H9 (cell line): ENCODE measurements around the gene SH3BGR. TPM values are rescaled to one million over a fixed set of nuclear protein-coding genes. Genes with fewer than 3 reads are reported as not detected.

Experiments
- DNase-seq: peaks from one replicate; pipeline ENCODE4 v3.0.0-alpha.2; 2017
- H2AFZ ChIP-seq: one replicate; pipeline ENCODE4 v1.6.1; 2013; ENCODE audit warnings: mild to moderate bottlenecking, low read length, control low read depth, moderate library complexity
- H2AK5ac ChIP-seq: 2 replicates; pipeline ENCODE4 v1.6.1; 2013; ENCODE audit warnings: low read length, control low read depth, mixed read lengths; ENCODE audit not compliant: insufficient read length
- H2BK120ac ChIP-seq: one replicate; pipeline ENCODE4 v1.6.1; 2013; ENCODE audit warnings: low read depth, mild to moderate bottlenecking, low read length, control low read depth, inconsistent platforms; ENCODE audit not compliant: poor library complexity, severe bottlenecking
- H2BK12ac ChIP-seq: 2 replicates; pipeline ENCODE4 v1.6.1; 2013; ENCODE audit warnings: low read length, control low read depth, mixed read lengths, low read depth; ENCODE audit not compliant: insufficient read length
- H2BK15ac ChIP-seq: 2 replicates; pipeline ENCODE4 v1.6.1; 2013; ENCODE audit warnings: low read depth, low read length, control low read depth
- H2BK20ac ChIP-seq: one replicate; pipeline ENCODE4 v1.6.1; 2013; ENCODE audit warnings: low read depth, mild to moderate bottlenecking, low read length, control low read depth, inconsistent platforms; ENCODE audit not compliant: poor library complexity, severe bottlenecking
- H2BK5ac ChIP-seq: 2 replicates; pipeline ENCODE4 v1.6.1; 2013; ENCODE audit warnings: low read length, control low read depth, mixed read lengths; ENCODE audit not compliant: insufficient read length
- H3K14ac ChIP-seq: 2 replicates; pipeline ENCODE4 v1.6.1; 2013; ENCODE audit warnings: low read length, control low read depth; ENCODE audit not compliant: insufficient read depth
- H3K18ac ChIP-seq: 2 replicates; pipeline ENCODE4 v1.6.1; 2013; ENCODE audit warnings: low read depth, mild to moderate bottlenecking, mixed read lengths, low read length, control low read depth; ENCODE audit not compliant: insufficient read length
- H3K23ac ChIP-seq: 2 replicates; pipeline ENCODE4 v1.6.1; 2013; ENCODE audit warnings: low read length, control low read depth, mixed read lengths, low read depth; ENCODE audit not compliant: insufficient read length
- H3K23me2 ChIP-seq: 2 replicates; pipeline ENCODE4 v1.6.1; 2013; ENCODE audit warnings: low read depth, mild to moderate bottlenecking, mixed read lengths, low read length, control low read depth; ENCODE audit not compliant: insufficient read length, poor library complexity, severe bottlenecking
- H3K27ac ChIP-seq: 2 replicates; pipeline ENCODE4 v1.5.1; 2013; ENCODE audit warnings: low read length, control low read depth, mixed read lengths, low read depth; ENCODE audit not compliant: insufficient read length
- H3K27me3 ChIP-seq: 2 replicates; pipeline ENCODE4 v1.6.1; 2013; ENCODE audit warnings: low read length, control low read depth, inconsistent platforms; ENCODE audit not compliant: insufficient read depth
- H3K4ac ChIP-seq: 2 replicates; pipeline ENCODE4 v1.6.1; 2013; ENCODE audit warnings: low read depth, mild to moderate bottlenecking, control low read depth, inconsistent platforms, low read length, moderate library complexity
- H3K4me1 ChIP-seq: 2 replicates; pipeline ENCODE4 v1.6.1; 2013; ENCODE audit warnings: low read length, control low read depth, inconsistent platforms; ENCODE audit not compliant: insufficient read depth
- H3K4me2 ChIP-seq: 2 replicates; pipeline ENCODE4 v1.6.1; 2013; ENCODE audit warnings: low read length, control low read depth, mixed read lengths; ENCODE audit not compliant: insufficient read length, insufficient read depth
- H3K56ac ChIP-seq: 2 replicates; pipeline ENCODE4 v1.6.1; 2013; ENCODE audit warnings: low read depth, mild to moderate bottlenecking, mixed read lengths, low read length, control low read depth; ENCODE audit not compliant: insufficient read length
- H3K79me1 ChIP-seq: 2 replicates; pipeline ENCODE4 v1.6.1; 2013; ENCODE audit warnings: low read depth, mild to moderate bottlenecking, moderate library complexity, low read length, control low read depth, inconsistent platforms; ENCODE audit not compliant: insufficient read depth, poor library complexity, severe bottlenecking
- H3K79me2 ChIP-seq: 2 replicates; pipeline ENCODE4 v1.6.1; 2013; ENCODE audit warnings: low read length, control low read depth, inconsistent platforms; ENCODE audit not compliant: insufficient read depth
- H3K9ac ChIP-seq: 2 replicates; pipeline ENCODE4 v1.6.1; 2013; ENCODE audit warnings: low read length, control low read depth, mixed read lengths; ENCODE audit not compliant: insufficient read length; ENCODE audit errors: extremely low read depth
- H3K9me3 ChIP-seq: one replicate; pipeline ENCODE4 v1.6.1; 2013; ENCODE audit warnings: low read depth, low read length, inconsistent platforms; ENCODE audit not compliant: control insufficient read depth
- H3T11ph ChIP-seq: one replicate; pipeline ENCODE4 v1.6.1; 2013; ENCODE audit warnings: mild to moderate bottlenecking, low read length, control low read depth, inconsistent platforms
- H4K20me1 ChIP-seq: one replicate; pipeline ENCODE4 v1.6.1; 2013; ENCODE audit not compliant: control insufficient read depth, insufficient read length, insufficient read depth
- H4K5ac ChIP-seq: 2 replicates; pipeline ENCODE4 v1.6.1; 2013; ENCODE audit warnings: low read depth, mild to moderate bottlenecking, mixed read lengths, low read length, control low read depth; ENCODE audit not compliant: insufficient read length
- H4K8ac ChIP-seq: replicated peaks from 2 replicates; pipeline ENCODE4 v1.6.1; 2013; ENCODE audit warnings: low read length, control low read depth, mixed read lengths, low read depth; ENCODE audit not compliant: insufficient read length
- H4K91ac ChIP-seq: 2 replicates; pipeline ENCODE4 v1.6.1; 2013; ENCODE audit warnings: low read depth, mild to moderate bottlenecking, moderate library complexity, mixed read lengths, low read length, control low read depth; ENCODE audit not compliant: insufficient read length
- H3K27ac Mint-ChIP-seq, 3 experiments: 2 replicates in 2 of 3; 3 replicates in 1 of 3; pipeline ENCODE4 v1.8.0; 2020 to 2021; ENCODE audit warnings: mixed read lengths in 3 of 3, mild to moderate bottlenecking in 1 of 3, moderate library complexity in 1 of 3
- H3K27me3 Mint-ChIP-seq: 2 replicates; pipeline ENCODE4 v1.8.0; 2021; ENCODE audit warnings: low read depth, mild to moderate bottlenecking, moderate library complexity, mixed read lengths
- H3K36me3 Mint-ChIP-seq, 3 experiments: 2 replicates in 2 of 3; 3 replicates in 1 of 3; pipeline ENCODE4 v1.8.0; 2020 to 2021; ENCODE audit warnings: low read depth in 3 of 3, mixed read lengths in 3 of 3; ENCODE audit not compliant: insufficient read depth in 1 of 3
- H3K4me1 Mint-ChIP-seq, 2 experiments: 2 replicates each; pipeline ENCODE4 v1.8.0; 2020; ENCODE audit warnings: mixed read lengths in 2 of 2
- H3K4me3 Mint-ChIP-seq, 2 experiments: 2 replicates in 1 of 2; 3 replicates in 1 of 2; pipeline ENCODE4 v1.8.0; 2020 to 2021; ENCODE audit warnings: mild to moderate bottlenecking in 2 of 2, mixed read lengths in 2 of 2, moderate library complexity in 1 of 2
- H3K9me3 Mint-ChIP-seq, 2 experiments: 2 replicates in 1 of 2; 3 replicates in 1 of 2; pipeline ENCODE4 v1.8.0; 2020; ENCODE audit warnings: mild to moderate bottlenecking in 2 of 2, mixed read lengths in 2 of 2, moderate library complexity in 1 of 2
- CTCF ChIP-seq: fragments of 200-600 bp; sonication (generic); conservative IDR thresholded peaks from 3 replicates; pipeline ENCODE4 v1.8.0; 2021; ENCODE audit warnings: antibody characterized with exemption, mild to moderate bottlenecking
- WGBS: extraction: QIAGEN DNeasy Blood & Tissue Kit; methylation state at CpG from one replicate; pipeline ENCODE4 v1.1.7; 2013; ENCODE audit warnings: missing lambda C conversion rate, low lambda C conversion rate, mixed read lengths; ENCODE audit not compliant: insufficient read length; ENCODE audit errors: extremely low coverage; 5-methylcytosine and 5-hydroxymethylcytosine counted together
- total RNA-seq: library from RNA; stranded (reverse); gene quantifications from 2 replicates; pipeline ENCODE4 v1.2.1, GENCODE V29; 2021

Gene SH3BGR
- total RNA-seq, 1 experiment from 2014 or later: 2.9 TPM

GRCh38 chr21:39480271-39480670 is 28.5 kb downstream of the SH3BGR start:
- no peak overlapping the region for H2AFZ ChIP-seq
- no peak overlapping the region for H2BK20ac ChIP-seq
- H3K27ac Mint-ChIP-seq: no peak overlapping the region
- no peak overlapping the region for H4K8ac ChIP-seq
- no peak for TF ChIP-seq CTCF
- H3K79me2 ChIP-seq: no peaks in the 10 kb centered on the region
- no peaks in the 10 kb centered on the region for H3K27me3 ChIP-seq
- H3K4me1 Mint-ChIP-seq: peaks cover 10 to 15% of the 10 kb centered on the region in 2 experiments
- H3K9me3 ChIP-seq: no peaks in the 10 kb centered on the region
- peaks cover 0 to 5% (median 2%) of the 10 kb centered on the region in 3 experiments; a peak in 3 of 7 replicates for H3K36me3 Mint-ChIP-seq
- WGBS: no CpG with 5 or more reads among the region's 4 CpGs
- no peak overlapping the region for H3K56ac ChIP-seq
- H3K4me1 ChIP-seq: no peaks in the 10 kb centered on the region
- H3K23me2 ChIP-seq: no peaks in the 10 kb centered on the region
- no peaks in the 10 kb centered on the region for H3K9me3 Mint-ChIP-seq
- no peak overlapping the region for H4K5ac ChIP-seq
- H3K4me3 Mint-ChIP-seq: no peak overlapping the region
- H2AK5ac ChIP-seq: no peak overlapping the region
- H3K4ac ChIP-seq: no peak overlapping the region
- no peak overlapping the region for H3K18ac ChIP-seq
- no peaks in the 10 kb centered on the region for H4K20me1 ChIP-seq
- H3K14ac ChIP-seq: no peak overlapping the region
- H3K4me2 ChIP-seq: no peak overlapping the region
- no peak overlapping the region for H3K9ac ChIP-seq
- no peak overlapping the region for H4K91ac ChIP-seq
- no peak overlapping the region for H2BK120ac ChIP-seq
- no peak for DNase-seq
- H2BK12ac ChIP-seq: no peak overlapping the region
- no peak overlapping the region for H2BK5ac ChIP-seq
- H3K27me3 Mint-ChIP-seq: no peaks in the 10 kb centered on the region
- H3K79me1 ChIP-seq: no peaks in the 10 kb centered on the region
- no peak overlapping the region for H2BK15ac ChIP-seq
- H3T11ph ChIP-seq: no peak overlapping the region
- no peak overlapping the region for H3K23ac ChIP-seq
- H3K27ac ChIP-seq: no peak overlapping the region
